Uterus (tissue), 4 donors: ENCODE measurements around the gene GABRR1. TPM values are rescaled to one million over a fixed set of nuclear protein-coding genes. Genes with fewer than 3 reads are reported as not detected.

Experiments
- DNase-seq, 2 donors: peaks; one replicate each; pipeline ENCODE4 v3.0.0-alpha.2; 2019 to 2020
- H3K27ac ChIP-seq, 2 donors: fragments of 200-600 bp; sonication (generic); 1 replicate in 1 of 2; 2 replicates in 1 of 2; pipeline ENCODE4 v1.5.1; 2016 to 2018
- H3K27me3 ChIP-seq, 2 donors: fragments of 200-600 bp; sonication (generic); one replicate each; pipeline ENCODE4 v1.5.1; 2018 to 2019; ENCODE audit warnings: control low read depth in 1 of 2
- H3K36me3 ChIP-seq, 2 donors: fragments of 200-600 bp; sonication (generic); one replicate each; pipeline ENCODE4 v1.5.1; 2019; ENCODE audit warnings: control low read depth in 1 of 2
- H3K4me1 ChIP-seq, 2 donors: fragments of 200-600 bp; sonication (generic); one replicate each; pipeline ENCODE4 v1.5.1; 2018 to 2019; ENCODE audit warnings: control low read depth in 1 of 2
- H3K4me3 ChIP-seq, 2 donors: fragments of 200-600 bp; sonication (generic); 1 replicate in 1 of 2; 2 replicates in 1 of 2; pipeline ENCODE4 v1.5.1; 2018 to 2019; ENCODE audit warnings: mild to moderate bottlenecking in 1 of 2
- H3K9me3 ChIP-seq, 2 donors: fragments of 200-600 bp; sonication (generic); one replicate each; pipeline ENCODE4 v1.5.1; 2019; ENCODE audit warnings: control low read depth in 1 of 2
- CTCF ChIP-seq, 4 experiments: fragments of 200-600 bp in 2 of 4; fragments of 450-650 bp in 2 of 4; sonication (generic) in 2 of 4; IDR thresholded peaks; one replicate each; pipeline ENCODE4 v1.5.1; 2016 to 2019; ENCODE audit warnings: antibody characterized with exemption in 4 of 4, mild to moderate bottlenecking in 2 of 4, moderate library complexity in 1 of 4
- POLR2A ChIP-seq, 2 donors: fragments of 450-650 bp; IDR thresholded peaks; one replicate each; pipeline ENCODE4 v1.6.1; 2016; ENCODE audit warnings: antibody characterized with exemption in 2 of 2, mild to moderate bottlenecking in 1 of 2, moderate library complexity in 1 of 2
- intact Hi-C: fragments of 100-400 bp; cut with DNase I; formaldehyde crosslinking; loops from one replicate; pipeline ENCODE4 v1.15.1; 2023; ENCODE audit warnings: low total_unique reads
- total RNA-seq, 4 donors: library from RNA; depleted of rRNA in 3 of 4; stranded (reverse); fragments of >200 nt in 3 of 4; gene quantifications; one replicate each; pipeline versions ENCODE4 v1.1.0 to v1.2.4, GENCODE V29; 2014 to 2023
- donor health status: DM: yes; HTN: yes; CAD: no.

The GABRR1 gene
- total RNA-seq, 4 donors from 2014 or later: 0.69 TPM; not detected in 3

GRCh38 chr6:89221971-89222711 lies 5.0 kb upstream of the GABRR1 start:
- Histone ChIP-seq H3K36me3 (no peaks in the 10 kb centered on the region), H3K27me3 (no peaks in the 10 kb centered on the region), H3K27ac (no peak overlapping the region), H3K9me3 (no peaks in the 10 kb centered on the region), H3K4me3 (no peak overlapping the region), H3K4me1 (no peaks in the 10 kb centered on the region)
- intact Hi-C loops: no loop called here
- TF ChIP-seq POLR2A (IDR thresholded peaks at IDR 0.05): no peak
- no peak for TF ChIP-seq CTCF (IDR thresholded peaks at IDR 0.05)
- DNase-seq: no peak

DNA sequence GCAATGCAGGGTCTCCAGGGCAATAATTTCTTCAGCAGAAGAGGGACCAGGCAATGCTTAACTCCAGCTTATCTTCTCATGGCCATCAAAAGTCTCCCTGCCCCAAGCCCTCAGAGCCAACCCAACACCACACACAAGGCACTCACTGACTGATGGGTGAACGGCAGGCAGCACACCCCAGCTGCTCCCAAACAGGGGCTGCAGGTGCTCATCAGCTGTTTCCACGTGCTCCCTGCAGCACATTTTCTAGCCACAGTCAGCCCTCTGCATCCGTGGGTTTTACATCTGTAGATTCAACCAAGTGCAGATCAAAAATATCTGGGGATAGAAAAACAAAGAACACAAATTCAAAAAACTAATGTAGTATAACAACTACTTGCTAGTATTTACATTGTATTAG lies 4.0 kb upstream of the GABRR1 start:
- no peaks in the 10 kb centered on the region for H3K36me3 ChIP-seq
- no peak overlapping the region for H3K27ac ChIP-seq
- no peaks in the 10 kb centered on the region for H3K9me3 ChIP-seq
- DNase-seq: no peak
- no peaks in the 10 kb centered on the region for H3K27me3 ChIP-seq
- no peak for TF ChIP-seq POLR2A (IDR thresholded peaks at IDR 0.05)
- no peak for TF ChIP-seq CTCF (IDR thresholded peaks at IDR 0.05)
- H3K4me1 ChIP-seq: no peaks in the 10 kb centered on the region
- intact Hi-C loops: no loop called here
- H3K4me3 ChIP-seq: no peak overlapping the region

DNA sequence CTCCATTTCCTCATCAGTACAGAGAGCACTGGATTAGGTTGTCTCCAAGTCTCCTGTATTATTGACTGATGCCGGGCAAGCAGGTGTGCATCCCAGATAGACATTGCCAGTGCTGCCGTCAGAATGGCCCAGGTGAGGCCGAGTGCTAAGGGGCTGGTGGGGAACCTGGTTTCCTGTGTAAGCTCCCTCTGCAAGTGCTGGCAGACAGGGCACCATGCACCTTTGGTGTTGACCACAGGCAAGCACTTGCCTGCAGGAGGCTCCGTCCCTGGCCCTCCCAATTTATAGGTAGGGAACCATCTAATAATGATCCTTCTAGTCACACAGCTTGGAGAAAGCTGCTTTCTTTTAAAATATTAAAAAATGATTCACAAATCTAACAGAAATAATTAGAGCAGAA lies 747 bp downstream of the GABRR1 start:
- Histone ChIP-seq H3K4me3 (no peak overlapping the region), H3K36me3 (no peaks in the 10 kb centered on the region), H3K9me3 (no peaks in the 10 kb centered on the region), H3K27ac (no peak overlapping the region), H3K27me3 (no peaks in the 10 kb centered on the region), H3K4me1 (no peaks in the 10 kb centered on the region)
- intact Hi-C loops: no loop called here
- TF ChIP-seq CTCF (IDR thresholded peaks at IDR 0.05): no peak
- no peak for TF ChIP-seq POLR2A (IDR thresholded peaks at IDR 0.05)
- no peak for DNase-seq

DNA sequence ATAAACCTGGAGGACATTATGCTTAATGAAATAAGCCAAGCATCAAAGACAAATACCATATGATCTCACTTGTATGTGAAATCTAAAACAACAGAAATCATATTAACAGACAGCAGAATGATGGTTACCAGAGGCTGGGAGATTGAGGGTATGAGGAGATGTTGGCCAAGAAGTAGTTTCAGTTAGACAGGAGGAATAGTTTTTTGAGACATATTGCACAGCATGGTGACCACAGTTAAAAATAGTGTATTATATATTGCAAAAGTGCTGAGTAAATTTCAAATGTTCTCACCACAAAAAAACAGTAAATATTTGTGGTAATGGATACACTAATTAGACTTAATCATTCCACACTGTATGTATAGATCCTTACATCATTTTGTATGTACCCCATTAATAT lies 1.8 kb downstream of the GABRR1 start:
- intact Hi-C loops: no loop called here
- H3K27me3 ChIP-seq: no peaks in the 10 kb centered on the region

More for the DNA sequence above, 1.8 kb downstream of the GABRR1 start:
- no peak for DNase-seq
- Histone ChIP-seq H3K36me3 (no peaks in the 10 kb centered on the region), H3K4me3 (no peak overlapping the region), H3K27ac (no peak overlapping the region), H3K9me3 (no peaks in the 10 kb centered on the region), H3K4me1 (no peaks in the 10 kb centered on the region)
- TF ChIP-seq POLR2A (IDR thresholded peaks at IDR 0.05): no peak
- TF ChIP-seq CTCF (IDR thresholded peaks at IDR 0.05): no peak
